ENCODE data around the gene BFSP1. TPM values are rescaled to one million over a fixed set of nuclear protein-coding genes. Genes with fewer than 3 reads are reported as not detected.
A peak's percentile ranks its signal among the peaks of the same experiment; 100 is the strongest.

The BFSP1 gene
- polyA plus RNA-seq, 5 donors = 3.3 to 4.1 (median 3.9) TPM

GRCh38 chr20:17499041-17499440, 32.1 kb downstream of the BFSP1 start:
- no peak for DNase-seq

- no peak for DNase-seq
These were observed 32.5 kb downstream of the BFSP1 start for GRCh38 chr20:17498641-17499040.

GRCh38 chr20:17497821-17498580, 33.2 kb downstream of the BFSP1 start:
- peak in 1 of 2 donors; percentile 8 for DNase-seq

GRCh38 chr20:17495826-17496225, 35.4 kb downstream of the BFSP1 start:
- no peak for DNase-seq

- DNase-seq = no peak
These were observed 37.0 kb downstream of the BFSP1 start for GRCh38 chr20:17494201-17494600.

- DNase-seq = no peak
These were observed 38.0 kb downstream of the BFSP1 start for GRCh38 chr20:17493173-17493572.

- DNase-seq = no peak
These were observed 39.7 kb downstream of the BFSP1 start for GRCh38 chr20:17491488-17491887.

- no peak for DNase-seq
These were observed 40.1 kb downstream of the BFSP1 start for GRCh38 chr20:17491041-17491440.

GRCh38 chr20:17490501-17490900, 40.7 kb downstream of the BFSP1 start:
- DNase-seq = no peak

- no peak for DNase-seq
These were observed 42.1 kb downstream of the BFSP1 start for GRCh38 chr20:17488916-17489600.

- no peak for DNase-seq
These were observed 46.2 kb downstream of the BFSP1 start for GRCh38 chr20:17485017-17485416.

- no peak for DNase-seq
These were observed 48.6 kb downstream of the BFSP1 start for GRCh38 chr20:17482536-17482935.

GRCh38 chr20:17481661-17482060, 49.5 kb downstream of the BFSP1 start:
- no peak for DNase-seq

GRCh38 chr20:17480696-17481095, 50.5 kb downstream of the BFSP1 start:
- DNase-seq = no peak

- DNase-seq = no peak
These were observed 52.0 kb downstream of the BFSP1 start for GRCh38 chr20:17479063-17479657.

GRCh38 chr20:17473659-17474058, 57.5 kb downstream of the BFSP1 start:
- DNase-seq = no peak

GRCh38 chr20:17471606-17472187, 59.5 kb downstream of the BFSP1 start:
- DNase-seq = no peak

- DNase-seq = no peak
These were observed 60.2 kb downstream of the BFSP1 start for GRCh38 chr20:17470973-17471372.

GRCh38 chr20:17470521-17470920, 60.7 kb downstream of the BFSP1 start:
- no peak for DNase-seq

- no peak for DNase-seq
These were observed 61.7 kb downstream of the BFSP1 start for GRCh38 chr20:17469246-17470030.

GRCh38 chr20:17468073-17468840, 62.9 kb downstream of the BFSP1 start:
- no peak for DNase-seq
